ENCODE data around the gene PLA2G2C. TPM values are rescaled to one million over a fixed set of nuclear protein-coding genes. Genes with fewer than 3 reads are reported as not detected.

The PLA2G2C gene
- total and polyA plus RNA-seq, 2 of the 13 experiments (the other 11 are each of a cell fraction or from before 2014, with no cell fraction given) = not detected

DNA sequence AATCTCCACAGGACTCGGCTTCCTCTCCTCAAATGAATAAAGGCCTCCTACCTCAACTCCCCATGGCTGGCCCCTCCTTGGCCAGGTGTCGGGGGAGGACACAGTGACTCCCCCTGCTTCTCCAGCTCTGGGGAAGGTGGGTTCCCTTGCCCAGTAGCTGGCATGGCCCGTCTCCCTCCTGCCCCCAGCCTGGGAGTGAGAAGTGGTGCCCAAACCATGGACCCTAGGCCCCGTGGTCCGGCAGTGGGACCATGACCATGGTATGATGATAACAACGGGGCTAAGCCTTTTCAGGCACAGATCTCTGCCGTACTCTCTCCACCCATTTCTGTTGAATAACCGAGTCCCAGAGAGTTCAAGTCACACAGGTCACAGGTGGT is 36.0 kb downstream of the PLA2G2C start:
- TF ChIP-seq YY1 (IDR thresholded peaks at IDR 0.05; ENCODE audit: insufficient read depth, insufficient replicate concordance, low read depth, low read length) = no peak
- TF ChIP-seq ZNF598 (CRISPR knock-in tag; IDR thresholded peaks at IDR 0.05; ENCODE audit: borderline replicate concordance) = no peak
- no peak for TF ChIP-seq NR1H2 (CRISPR knock-in tag; IDR thresholded peaks at IDR 0.05; ENCODE audit: borderline replicate concordance, low read depth)
- no peak for TF ChIP-seq RFXANK (CRISPR knock-in tag; IDR thresholded peaks at IDR 0.05)
- no peaks in the 10 kb centered on the region for H3K9me3 ChIP-seq (ENCODE audit: low read length)
- CTCF ChIA-PET (ENCODE audit: low intra/inter-chr PET ratio, low total read pairs) = interaction anchor here (3.6 kb wide), 1 partner anchor 175 kb away, joined by 15 read pairs; no protein-coding TSS in a partner anchor
- no peaks in the 10 kb centered on the region for H3K79me2 ChIP-seq (ENCODE audit: insufficient read depth, low read length)
- 88% methylated on average over 4 of the region's 8 CpGs for WGBS (ENCODE audit: low lambda C conversion rate)
- H3K4me2 ChIP-seq (ENCODE audit: low read depth, low read length) = no peak overlapping the region
- H3K27me3 ChIP-seq (ENCODE audit: control insufficient read depth in 1 of 2, insufficient read depth in 2 of 2, low read length in 2 of 2) = peaks cover 0 to 1% of the 10 kb centered on the region in 2 experiments; a peak in 1 of 5 replicates
- POLR2A ChIA-PET = no interaction called here
- no peaks in the 10 kb centered on the region for H3K36me3 ChIP-seq (replicated peaks in 1 of 2; ENCODE audit: control insufficient read depth in 1 of 2, insufficient read depth in 2 of 2, low read length in 2 of 2)
- H3K4me1 ChIP-seq (ENCODE audit: insufficient read depth, low read length) = peaks cover 17% of the 10 kb centered on the region
- H3K9ac ChIP-seq (ENCODE audit: insufficient read depth, low read depth, low read length) = no peak overlapping the region
- FAIRE-seq = no peak
- no TSS peak for BruUV-seq (replicated peaks)
- no peaks in the 10 kb centered on the region for H4K20me1 ChIP-seq (ENCODE audit: insufficient read depth, low read length)
- H2AFZ ChIP-seq (ENCODE audit: low read length) = no peak overlapping the region
- DNase-seq (ENCODE audit: low spot score) = no peak
- no peak overlapping the region for H3K27ac ChIP-seq (ENCODE audit: extremely low read length, insufficient read depth, low read length)
- ATAC-seq = no peak
- in situ Hi-C loops (cut with HindIII; ENCODE audit: extremely low pct_ligation_motif_present, low pct_unique_long_range_greater_than_20kb) (loop anchor here (5.0 kb wide), 2 partner anchors 178 to 228 kb away; partner anchors contain the start of gene PLA2G2E), intact Hi-C loops (cut with micrococcal nuclease; ENCODE audit: unreplicated experiment) (no loop called here)
- no peak overlapping the region for H3K4me3 ChIP-seq (replicated peaks in 1 of 3; ENCODE audit: insufficient read depth in 1 of 3, low read depth in 2 of 3, low read length in 3 of 3)

DNA sequence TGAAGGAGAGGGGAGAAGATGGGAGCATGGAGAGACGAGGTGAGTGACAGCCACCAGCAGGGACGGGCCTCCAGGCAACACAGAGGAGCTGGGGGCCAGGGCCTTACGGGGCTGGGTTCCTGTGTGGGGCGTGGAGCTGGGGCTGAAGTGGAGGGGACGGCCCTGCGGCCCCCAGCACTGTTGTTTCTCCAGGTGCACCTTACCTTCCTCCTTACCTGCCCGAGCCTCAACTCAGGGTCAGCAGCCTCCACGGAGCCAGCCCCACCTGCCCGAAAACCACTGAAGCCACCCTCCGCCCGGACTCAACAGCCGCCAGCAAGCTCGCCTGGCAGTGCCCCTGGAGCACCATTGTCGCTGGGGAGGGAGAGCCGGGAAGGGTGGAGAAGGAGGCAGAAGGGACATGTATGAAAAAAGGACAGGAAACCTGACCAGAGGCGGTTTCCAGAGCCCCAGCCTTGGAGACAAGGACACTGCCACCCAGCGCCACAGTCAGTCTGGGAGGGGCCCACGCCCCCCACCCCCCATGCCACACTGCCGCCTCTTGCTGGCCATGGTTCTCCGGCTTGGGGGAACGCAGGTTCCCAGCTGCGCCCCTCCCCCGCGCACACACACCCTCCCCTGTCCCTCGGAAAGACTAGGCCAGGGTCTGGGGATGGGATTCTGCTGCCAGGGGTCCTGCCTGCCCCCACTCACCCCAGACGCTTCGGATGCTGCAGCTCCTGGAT is 36.6 kb downstream of the PLA2G2C start:
- H3K79me2 ChIP-seq (ENCODE audit: insufficient read depth, low read length) = no peaks in the 10 kb centered on the region
- CTCF ChIA-PET (ENCODE audit: low intra/inter-chr PET ratio, low total read pairs) = no interaction called here
- DNase-seq (ENCODE audit: low spot score) = no peak
- intact Hi-C loops (cut with micrococcal nuclease; ENCODE audit: unreplicated experiment) = no loop called here
- in situ Hi-C loops (cut with HindIII; ENCODE audit: extremely low pct_ligation_motif_present, low pct_unique_long_range_greater_than_20kb) = loop anchor here (5.0 kb wide), 2 partner anchors 177 to 227 kb away; partner anchors contain the start of gene PLA2G2E
- no peak for ATAC-seq
- H3K4me1 ChIP-seq (ENCODE audit: insufficient read depth, low read length) = peaks cover 17% of the 10 kb centered on the region
- no peak overlapping the region for H2AFZ ChIP-seq (ENCODE audit: low read length)
- no TSS peak for BruUV-seq (replicated peaks)
- H3K9ac ChIP-seq (ENCODE audit: insufficient read depth, low read depth, low read length) = no peak overlapping the region
- H3K4me3 ChIP-seq (replicated peaks in 1 of 3; ENCODE audit: insufficient read depth in 1 of 3, low read depth in 2 of 3, low read length in 3 of 3) = no peak overlapping the region
- no peaks in the 10 kb centered on the region for H3K36me3 ChIP-seq (replicated peaks in 1 of 2; ENCODE audit: control insufficient read depth in 1 of 2, insufficient read depth in 2 of 2, low read length in 2 of 2)
- H3K9me3 ChIP-seq (ENCODE audit: low read length) = no peaks in the 10 kb centered on the region
- no peak for FAIRE-seq
- no peak for TF ChIP-seq ZNF234 (CRISPR knock-in tag; conservative IDR thresholded peaks at IDR 0.05)
- TF ChIP-seq HNF4A (CRISPR knock-in tag; IDR thresholded peaks at IDR 0.05) = no peak
- TF ChIP-seq, protein P1, sequence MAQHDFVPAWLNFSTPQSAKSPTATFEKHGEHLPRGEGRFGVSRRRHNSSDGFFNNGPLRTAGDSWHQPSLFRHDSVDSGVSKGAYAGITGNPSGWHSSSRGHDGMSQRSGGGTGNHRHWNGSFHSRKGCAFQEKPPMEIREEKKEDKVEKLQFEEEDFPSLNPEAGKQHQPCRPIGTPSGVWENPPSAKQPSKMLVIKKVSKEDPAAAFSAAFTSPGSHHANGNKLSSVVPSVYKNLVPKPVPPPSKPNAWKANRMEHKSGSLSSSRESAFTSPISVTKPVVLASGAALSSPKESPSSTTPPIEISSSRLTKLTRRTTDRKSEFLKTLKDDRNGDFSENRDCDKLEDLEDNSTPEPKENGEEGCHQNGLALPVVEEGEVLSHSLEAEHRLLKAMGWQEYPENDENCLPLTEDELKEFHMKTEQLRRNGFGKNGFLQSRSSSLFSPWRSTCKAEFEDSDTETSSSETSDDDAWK (CRISPR knock-in tag; IDR thresholded peaks at IDR 0.05) = no peak
- no peak for TF ChIP-seq ZNF772 (CRISPR knock-in tag; IDR thresholded peaks at IDR 0.05)
- TF ChIP-seq, protein P2, sequence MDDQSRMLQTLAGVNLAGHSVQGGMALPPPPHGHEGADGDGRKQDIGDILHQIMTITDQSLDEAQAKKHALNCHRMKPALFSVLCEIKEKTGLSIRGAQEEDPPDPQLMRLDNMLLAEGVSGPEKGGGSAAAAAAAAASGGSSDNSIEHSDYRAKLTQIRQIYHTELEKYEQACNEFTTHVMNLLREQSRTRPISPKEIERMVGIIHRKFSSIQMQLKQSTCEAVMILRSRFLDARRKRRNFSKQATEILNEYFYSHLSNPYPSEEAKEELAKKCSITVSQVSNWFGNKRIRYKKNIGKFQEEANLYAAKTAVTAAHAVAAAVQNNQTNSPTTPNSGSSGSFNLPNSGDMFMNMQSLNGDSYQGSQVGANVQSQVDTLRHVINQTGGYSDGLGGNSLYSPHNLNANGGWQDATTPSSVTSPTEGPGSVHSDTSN (CRISPR knock-in tag; IDR thresholded peaks at IDR 0.05; ENCODE audit: borderline replicate concordance) = no peak
- TF ChIP-seq, protein P3, sequence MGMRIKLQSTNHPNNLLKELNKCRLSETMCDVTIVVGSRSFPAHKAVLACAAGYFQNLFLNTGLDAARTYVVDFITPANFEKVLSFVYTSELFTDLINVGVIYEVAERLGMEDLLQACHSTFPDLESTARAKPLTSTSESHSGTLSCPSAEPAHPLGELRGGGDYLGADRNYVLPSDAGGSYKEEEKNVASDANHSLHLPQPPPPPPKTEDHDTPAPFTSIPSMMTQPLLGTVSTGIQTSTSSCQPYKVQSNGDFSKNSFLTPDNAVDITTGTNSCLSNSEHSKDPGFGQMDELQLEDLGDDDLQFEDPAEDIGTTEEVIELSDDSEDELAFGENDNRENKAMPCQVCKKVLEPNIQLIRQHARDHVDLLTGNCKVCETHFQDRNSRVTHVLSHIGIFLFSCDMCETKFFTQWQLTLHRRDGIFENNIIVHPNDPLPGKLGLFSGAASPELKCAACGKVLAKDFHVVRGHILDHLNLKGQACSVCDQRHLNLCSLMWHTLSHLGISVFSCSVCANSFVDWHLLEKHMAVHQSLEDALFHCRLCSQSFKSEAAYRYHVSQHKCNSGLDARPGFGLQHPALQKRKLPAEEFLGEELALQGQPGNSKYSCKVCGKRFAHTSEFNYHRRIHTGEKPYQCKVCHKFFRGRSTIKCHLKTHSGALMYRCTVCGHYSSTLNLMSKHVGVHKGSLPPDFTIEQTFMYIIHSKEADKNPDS (CRISPR knock-in tag; IDR thresholded peaks at IDR 0.05) = no peak
- POLR2A ChIA-PET = no interaction called here
- H3K27me3 ChIP-seq (ENCODE audit: control insufficient read depth in 1 of 2, insufficient read depth in 2 of 2, low read length in 2 of 2) = peaks cover 0 to 1% of the 10 kb centered on the region in 2 experiments; a peak in 1 of 5 replicates
- no peak overlapping the region for H3K27ac ChIP-seq (ENCODE audit: extremely low read length, insufficient read depth, low read length)
- no peak overlapping the region for H3K4me2 ChIP-seq (ENCODE audit: low read depth, low read length)
- no peaks in the 10 kb centered on the region for H4K20me1 ChIP-seq (ENCODE audit: insufficient read depth, low read length)
- 75% methylated on average over 17 of the region's 27 CpGs for WGBS (ENCODE audit: low lambda C conversion rate)

Measured in HepG2 (cell line).